ENCODE data around the gene XXYLT1.
"Not testable (repeated sequence)": the region's sequence is repeated elsewhere in the genome, so short reads cannot be mapped to it uniquely, and the experiment has no call there.

The XXYLT1 gene

DNA sequence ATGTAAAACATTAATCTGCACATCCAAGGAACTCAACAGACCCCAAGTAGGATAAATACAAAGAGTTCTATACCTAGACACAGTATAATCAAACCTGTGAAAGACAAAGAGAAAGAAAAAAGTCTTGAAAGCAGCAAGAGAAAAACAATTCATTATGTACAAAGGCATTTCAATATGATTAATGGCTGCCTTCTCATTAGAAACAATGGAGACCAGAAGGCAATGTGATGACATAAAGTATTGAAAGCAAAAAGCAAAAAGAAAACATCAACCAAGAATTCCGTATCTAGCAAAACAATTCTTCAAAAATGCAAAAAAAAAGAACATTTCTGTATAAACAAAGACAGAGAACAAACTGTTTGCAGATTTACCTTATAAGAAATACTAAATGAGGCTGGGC, 81.1 kb downstream of the XXYLT1 start:
- TF ChIP-seq CTCF (conservative IDR thresholded peaks at IDR 0.05; ENCODE audit: control insufficient read depth, insufficient read depth, low read depth, low read length): no peak
- no peak for DNase-seq (ENCODE audit: low read depth)
- H3K4me3 ChIP-seq (ENCODE audit: control insufficient read depth, low read depth, low read length): no peak overlapping the region

- no peak overlapping the region for H3K4me3 ChIP-seq (ENCODE audit: control insufficient read depth, low read depth, low read length)
- DNase-seq (ENCODE audit: low read depth): peak; percentile 40
- TF ChIP-seq CTCF (conservative IDR thresholded peaks at IDR 0.05; ENCODE audit: control insufficient read depth, insufficient read depth, low read depth, low read length): peak; percentile 29
These were observed 82.5 kb downstream of the XXYLT1 start for GRCh38 chr3:195188426-195188927.

GRCh38 chr3:195187609-195188425, 83.1 kb downstream of the XXYLT1 start:
- DNase-seq (ENCODE audit: low read depth): peak; percentile 68
- no peak for TF ChIP-seq CTCF (conservative IDR thresholded peaks at IDR 0.05; ENCODE audit: control insufficient read depth, insufficient read depth, low read depth, low read length)
- H3K4me3 ChIP-seq (ENCODE audit: control insufficient read depth, low read depth, low read length): no peak overlapping the region

DNA sequence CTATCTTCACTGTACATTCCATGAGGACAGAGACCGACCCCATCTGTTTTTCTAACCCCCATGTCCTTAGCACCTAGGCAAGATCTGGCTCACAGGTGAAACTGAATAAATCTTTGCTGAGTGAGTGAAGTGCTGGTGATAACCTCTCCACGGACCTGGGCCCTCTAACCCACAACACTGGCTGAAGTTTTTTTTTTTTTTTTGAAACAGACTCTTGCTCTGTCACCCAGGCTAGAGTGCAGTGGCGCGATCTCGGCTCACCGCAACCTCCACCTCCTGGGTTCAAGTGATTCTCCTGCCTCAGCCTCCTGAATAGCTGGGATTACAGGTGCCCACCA, 84.3 kb downstream of the XXYLT1 start:
- not testable (repeated sequence) for DNase-seq (ENCODE audit: low read depth)

DNA sequence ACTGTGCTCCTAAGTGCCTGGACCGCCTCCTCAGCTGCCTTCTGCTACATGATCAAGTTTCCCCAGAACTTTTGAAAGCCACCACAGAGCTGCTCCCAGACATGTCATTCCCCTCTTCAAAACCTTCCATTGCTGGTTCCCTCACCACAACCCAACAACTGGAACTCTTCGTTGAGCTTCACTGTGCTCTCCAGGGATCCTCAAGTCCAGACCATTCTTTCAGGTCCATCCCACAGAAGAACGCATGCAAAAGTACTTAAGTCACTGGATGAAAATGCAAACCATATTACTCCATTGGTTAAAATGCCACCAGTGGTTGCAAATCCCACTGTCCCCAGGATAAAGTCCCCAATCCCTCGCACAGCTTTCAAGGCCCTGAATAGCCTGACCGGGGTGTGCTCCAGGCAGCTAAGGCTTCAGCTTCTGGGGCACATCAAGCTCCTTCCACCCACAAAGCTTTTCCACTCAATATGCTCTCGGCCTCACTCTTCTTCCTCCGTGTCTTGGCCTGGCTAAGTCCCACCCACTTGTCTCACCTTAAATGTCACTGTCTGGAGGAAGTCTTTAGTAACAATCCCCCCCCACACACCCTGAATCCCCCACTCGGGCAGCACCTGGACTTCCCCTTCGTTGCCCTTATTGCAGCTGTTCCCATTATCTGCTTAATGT, 84.8 kb downstream of the XXYLT1 start:
- no peak overlapping the region for H3K4me3 ChIP-seq (ENCODE audit: control insufficient read depth, low read depth, low read length)
- DNase-seq (ENCODE audit: low read depth): no peak

More for the DNA sequence above, 84.3 kb downstream of the XXYLT1 start:
- not testable (repeated sequence) for H3K4me3 ChIP-seq (ENCODE audit: control insufficient read depth, low read depth, low read length)

DNA sequence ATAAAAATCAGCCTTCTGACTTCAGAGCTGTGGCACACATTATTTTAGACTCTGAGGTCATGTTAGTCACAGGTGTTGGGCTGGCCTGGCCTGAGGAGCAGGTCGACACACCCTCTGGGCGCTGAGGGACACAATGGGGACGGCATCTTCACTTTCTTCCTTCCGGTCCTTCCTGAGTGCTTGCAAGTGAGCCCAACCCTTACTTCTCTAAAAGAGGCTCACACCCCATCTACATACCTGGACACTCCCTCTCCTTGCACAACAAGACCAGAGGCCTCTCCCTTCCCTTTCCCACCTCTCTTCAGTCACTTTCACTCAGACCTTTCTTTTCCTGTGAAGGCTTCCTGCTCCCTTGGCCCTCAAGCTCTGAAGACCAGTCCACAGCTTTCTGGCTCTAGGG, 85.4 kb downstream of the XXYLT1 start:
- no peak overlapping the region for H3K4me3 ChIP-seq (ENCODE audit: control insufficient read depth, low read depth, low read length)
- no peak for TF ChIP-seq CTCF (conservative IDR thresholded peaks at IDR 0.05; ENCODE audit: control insufficient read depth, insufficient read depth, low read depth, low read length)
- DNase-seq (ENCODE audit: low read depth): no peak

More for the DNA sequence above, 84.8 kb downstream of the XXYLT1 start:
- TF ChIP-seq CTCF (conservative IDR thresholded peaks at IDR 0.05; ENCODE audit: control insufficient read depth, insufficient read depth, low read depth, low read length): no peak

GRCh38 chr3:195184716-195185421, 86.1 kb downstream of the XXYLT1 start:
- TF ChIP-seq CTCF (conservative IDR thresholded peaks at IDR 0.05; ENCODE audit: control insufficient read depth, insufficient read depth, low read depth, low read length): no peak
- no peak overlapping the region for H3K4me3 ChIP-seq (ENCODE audit: control insufficient read depth, low read depth, low read length)
- no peak for DNase-seq (ENCODE audit: low read depth)

Measured in fibroblast of mammary gland (primary cell).